Spleen (tissue), 7 donors: ENCODE measurements around the gene GFPT2.

ENCODE experiments used
- CTCF ChIP-seq, 11 experiments: fragments of 200-600 bp in 7 of 11; fragments of 450-650 bp in 4 of 11; sonication (generic) in 4 of 11; IDR thresholded peaks in 8 of 11; conservative IDR thresholded peaks in 3 of 11; 1 replicate in 7 of 11; 2 replicates in 4 of 11; pipeline versions ENCODE4 v1.4.0 to v1.8.0; 2016 to 2021; ENCODE audit warnings: antibody characterized with exemption in 11 of 11, inconsistent platforms in 4 of 11, mild to moderate bottlenecking in 1 of 11
- POLR2A ChIP-seq, 3 donors: fragments of 450-650 bp; IDR thresholded peaks; one replicate each; pipeline ENCODE4 v1.5.1; 2017; ENCODE audit warnings: antibody characterized with exemption in 3 of 3, mild to moderate bottlenecking in 1 of 3
- donor health status: DM: no; HTN: no; CAD: no; lungs with moderate emphysema.
- donor health status: DM: no; HTN: no; CAD: no.
- donor health status: DM: no; HTN: no; CAD: no.

- no peak for TF ChIP-seq POLR2A (IDR thresholded peaks at IDR 0.05)
- no peak for TF ChIP-seq CTCF (IDR thresholded peaks at IDR 0.05 in 8 of 11, conservative IDR thresholded peaks at IDR 0.05 in 3 of 11)
Observed at GRCh38 chr5:180335614-180336233, 17.4 kb downstream of the GFPT2 start.
